NB4 (cell line): Measurements from ENCODE around the gene TBC1D23.
A peak's percentile ranks its signal among the peaks of the same experiment; 100 is the strongest.

Source experiments
- CTCF ChIP-seq: IDR thresholded peaks from one replicate; pipeline ENCODE4 v1.5.1; 2012; ENCODE audit warnings: low read depth, low read length
- POLR2A ChIP-seq: IDR thresholded peaks from 2 replicates; pipeline ENCODE4 v1.6.1; 2011; ENCODE audit warnings: mild to moderate bottlenecking; ENCODE audit not compliant: insufficient read length; ENCODE audit errors: extremely low read depth

- TF ChIP-seq CTCF: peak; percentile 58
- no peak for TF ChIP-seq POLR2A
Measured at GRCh38 chr3:100316641-100317069, 55.9 kb downstream of the TBC1D23 start.
